Neuronal stem cell (in vitro differentiated cells): Measurements from ENCODE around the gene SNRNP48.

Experiments
- DNase-seq: peaks from one replicate; pipeline ENCODE4 v3.0.0-alpha.2; 2013; ENCODE audit warnings: low spot score
- H2AFZ ChIP-seq: one replicate; pipeline ENCODE4 v1.6.1; 2013; ENCODE audit warnings: mild to moderate bottlenecking, low read length, inconsistent platforms
- H2AK5ac ChIP-seq: 2 replicates; pipeline ENCODE4 v1.6.1; 2013; ENCODE audit warnings: low read depth, mild to moderate bottlenecking, inconsistent platforms, low read length, moderate library complexity, mixed read lengths
- H2BK120ac ChIP-seq: 2 replicates; pipeline ENCODE4 v1.6.1; 2013; ENCODE audit warnings: low read depth, mild to moderate bottlenecking, inconsistent platforms, low read length, moderate library complexity, mixed read lengths
- H2BK12ac ChIP-seq: one replicate; pipeline ENCODE4 v1.6.1; 2013; ENCODE audit warnings: low read length, inconsistent platforms
- H2BK15ac ChIP-seq: 2 replicates; pipeline ENCODE4 v1.6.1; 2013; ENCODE audit warnings: mild to moderate bottlenecking, low read length, inconsistent platforms, mixed read lengths
- H2BK5ac ChIP-seq: one replicate; pipeline ENCODE4 v1.6.1; 2013; ENCODE audit warnings: inconsistent platforms, mild to moderate bottlenecking, low read length, moderate library complexity
- H3K14ac ChIP-seq: one replicate; pipeline ENCODE4 v1.6.1; 2013; ENCODE audit warnings: low read length, inconsistent platforms
- H3K18ac ChIP-seq: 2 replicates; pipeline ENCODE4 v1.6.1; 2013; ENCODE audit warnings: low read length, inconsistent platforms
- H3K23ac ChIP-seq: 2 replicates; pipeline ENCODE4 v1.6.1; 2013; ENCODE audit warnings: low read depth, mild to moderate bottlenecking, mixed read lengths, low read length, inconsistent platforms; ENCODE audit not compliant: poor library complexity
- H3K27ac ChIP-seq: replicated peaks from 3 replicates; pipeline ENCODE4 v1.5.1; 2013; ENCODE audit warnings: low read length, inconsistent platforms
- H3K27me3 ChIP-seq, 3 experiments: 2 replicates each; pipeline ENCODE4 v1.6.1; 2013; ENCODE audit warnings: low read length in 3 of 3, mild to moderate bottlenecking in 2 of 3, inconsistent platforms in 1 of 3, low read depth in 1 of 3, mixed read lengths in 1 of 3, moderate library complexity in 1 of 3; ENCODE audit not compliant: control insufficient read depth in 3 of 3, insufficient read depth in 3 of 3
- H3K36me3 ChIP-seq, 2 donors: replicated peaks in 1 of 2; 2 replicates each; pipeline ENCODE4 v1.6.1; 2013; ENCODE audit warnings: low read length in 2 of 2; ENCODE audit not compliant: control insufficient read depth in 2 of 2, insufficient read depth in 2 of 2
- H3K4ac ChIP-seq: 2 replicates; pipeline ENCODE4 v1.6.1; 2013; ENCODE audit warnings: inconsistent platforms, mild to moderate bottlenecking, low read length, moderate library complexity
- H3K4me1 ChIP-seq, 2 donors: 1 replicate in 1 of 2; 2 replicates in 1 of 2; pipeline ENCODE4 v1.6.1; 2013; ENCODE audit warnings: low read length in 2 of 2, low read depth in 1 of 2; ENCODE audit not compliant: control insufficient read depth in 2 of 2, insufficient read depth in 1 of 2
- H3K4me2 ChIP-seq: one replicate; pipeline ENCODE4 v1.6.1; 2013; ENCODE audit warnings: mild to moderate bottlenecking, low read length, inconsistent platforms; ENCODE audit not compliant: insufficient read depth, poor library complexity, severe bottlenecking
- H3K4me3 ChIP-seq, 2 donors: 2 replicates each; pipeline ENCODE4 v1.5.1; 2013; ENCODE audit warnings: low read length in 2 of 2, mild to moderate bottlenecking in 2 of 2, inconsistent platforms in 1 of 2, moderate library complexity in 1 of 2
- H3K79me1 ChIP-seq: one replicate; pipeline ENCODE4 v1.6.1; 2013; ENCODE audit warnings: low read depth, mild to moderate bottlenecking, inconsistent platforms, low read length, moderate library complexity
- H3K9ac ChIP-seq: one replicate; pipeline ENCODE4 v1.6.1; 2013; ENCODE audit warnings: mild to moderate bottlenecking, low read depth, low read length, inconsistent platforms; ENCODE audit not compliant: poor library complexity
- H3K9me3 ChIP-seq, 2 donors: replicated peaks in 1 of 2; 2 replicates each; pipeline versions ENCODE3 to v1.6.1; 2013; ENCODE audit warnings: low read length in 2 of 2, mild to moderate bottlenecking in 2 of 2, inconsistent platforms in 1 of 2, low read depth in 1 of 2, mixed read lengths in 1 of 2, moderate library complexity in 1 of 2; ENCODE audit not compliant: control insufficient read depth in 2 of 2, insufficient read depth in 1 of 2
- H4K8ac ChIP-seq: one replicate; pipeline ENCODE4 v1.6.1; 2013; ENCODE audit warnings: low read depth, mild to moderate bottlenecking, inconsistent platforms, low read length, moderate library complexity
- H4K91ac ChIP-seq: one replicate; pipeline ENCODE4 v1.6.1; 2013; ENCODE audit warnings: low read length, low read depth, mild to moderate bottlenecking, inconsistent platforms; ENCODE audit not compliant: poor library complexity
- WGBS, 2 donors: extraction: QIAGEN DNeasy Blood & Tissue Kit; methylation state at CpG; one replicate each; pipeline ENCODE4 v1.1.7; 2013; ENCODE audit warnings: missing lambda C conversion rate in 2 of 2, mixed read lengths in 1 of 2; ENCODE audit not compliant: insufficient read length in 2 of 2, insufficient replicate concordance in 1 of 2; ENCODE audit errors: extremely low coverage in 2 of 2; 5-methylcytosine and 5-hydroxymethylcytosine counted together

The SNRNP48 gene

GRCh38 chr6:7544597-7544996 is 45.4 kb upstream of the SNRNP48 start:
- Histone ChIP-seq H3K23ac (no peak overlapping the region), H3K9ac (no peak overlapping the region), H3K36me3 (no peaks in the 10 kb centered on the region), H3K14ac (no peak overlapping the region), H3K9me3 (peaks cover 3 to 4% of the 10 kb centered on the region in 2 donors), H4K8ac (no peak overlapping the region), H2AFZ (no peak overlapping the region), H3K4ac (no peak overlapping the region), H2BK12ac (no peak overlapping the region), H2BK120ac (no peak overlapping the region), H3K4me3 (no peak overlapping the region), H3K27ac (no peak overlapping the region), H2BK15ac (no peak overlapping the region), H3K4me1 (peaks cover 0 to 20% of the 10 kb centered on the region in 2 donors), H4K91ac (no peak overlapping the region), H3K27me3 (peaks cover 0 to 95% (median 4%) of the 10 kb centered on the region in 3 experiments), H3K4me2 (no peak overlapping the region), H2BK5ac (no peak overlapping the region), H3K79me1 (no peaks in the 10 kb centered on the region), H2AK5ac (no peak overlapping the region), H3K18ac (no peak overlapping the region)
- WGBS, 2 donors = no CpG with 5 or more reads among the region's 3 CpGs
- DNase-seq = no peak

GRCh38 chr6:7545316-7546019 is 44.5 kb upstream of the SNRNP48 start:
- H2BK15ac ChIP-seq = no peak overlapping the region
- H3K4me2 ChIP-seq = no peak overlapping the region
- no peaks in the 10 kb centered on the region for H3K79me1 ChIP-seq
- no peak overlapping the region for H2AK5ac ChIP-seq
- no peak for DNase-seq
- peaks cover 0 to 89% (median 2%) of the 10 kb centered on the region in 3 experiments for H3K27me3 ChIP-seq
- no peak overlapping the region for H4K91ac ChIP-seq
- H3K18ac ChIP-seq = no peak overlapping the region
- peaks cover 2 to 3% of the 10 kb centered on the region in 2 donors for H3K9me3 ChIP-seq
- H2BK120ac ChIP-seq = no peak overlapping the region
- no peak overlapping the region for H3K14ac ChIP-seq
- no peak overlapping the region for H2AFZ ChIP-seq
- H3K36me3 ChIP-seq = no peaks in the 10 kb centered on the region
- H3K23ac ChIP-seq = no peak overlapping the region
- H4K8ac ChIP-seq = no peak overlapping the region
- H3K4me1 ChIP-seq = peaks cover 0 to 18% of the 10 kb centered on the region in 2 donors
- H2BK5ac ChIP-seq = no peak overlapping the region
- no CpG with 5 or more reads among the region's 12 CpGs for WGBS, 2 donors
- no peak overlapping the region for H3K27ac ChIP-seq
- H3K9ac ChIP-seq = no peak overlapping the region
- no peak overlapping the region for H3K4ac ChIP-seq
- no peak overlapping the region for H2BK12ac ChIP-seq
- no peak overlapping the region for H3K4me3 ChIP-seq

GRCh38 chr6:7546020-7546369 is 44.0 kb upstream of the SNRNP48 start:
- H3K36me3 ChIP-seq = no peaks in the 10 kb centered on the region
- no peak for DNase-seq
- peaks cover 0 to 16% of the 10 kb centered on the region in 2 donors for H3K4me1 ChIP-seq
- no peak overlapping the region for H3K4me3 ChIP-seq
- H3K79me1 ChIP-seq = no peaks in the 10 kb centered on the region
- no peak overlapping the region for H3K4ac ChIP-seq
- H2BK12ac ChIP-seq = no peak overlapping the region
- no peak overlapping the region for H2BK120ac ChIP-seq
- H3K9me3 ChIP-seq = peaks cover 0 to 2% of the 10 kb centered on the region in 2 donors
- no CpG with 5 or more reads among the region's 6 CpGs for WGBS, 2 donors
- no peak overlapping the region for H3K4me2 ChIP-seq
- H2AFZ ChIP-seq = no peak overlapping the region
- no peak overlapping the region for H2BK5ac ChIP-seq
- H4K91ac ChIP-seq = no peak overlapping the region
- H3K18ac ChIP-seq = no peak overlapping the region
- no peak overlapping the region for H4K8ac ChIP-seq
- no peak overlapping the region for H2AK5ac ChIP-seq
- no peak overlapping the region for H3K23ac ChIP-seq
- no peak overlapping the region for H2BK15ac ChIP-seq
- no peak overlapping the region for H3K27ac ChIP-seq
- no peak overlapping the region for H3K9ac ChIP-seq
- H3K14ac ChIP-seq = no peak overlapping the region
- peaks cover 0 to 84% (median 0%) of the 10 kb centered on the region in 3 experiments for H3K27me3 ChIP-seq

GRCh38 chr6:7546383-7546782 is 43.6 kb upstream of the SNRNP48 start:
- H2AFZ ChIP-seq = no peak overlapping the region
- no peak overlapping the region for H3K23ac ChIP-seq
- no peak for DNase-seq
- no peak overlapping the region for H3K9ac ChIP-seq
- no peak overlapping the region for H4K91ac ChIP-seq
- no peak overlapping the region for H2BK12ac ChIP-seq
- no peak overlapping the region for H3K4me3 ChIP-seq
- no peak overlapping the region for H2BK120ac ChIP-seq
- H3K27ac ChIP-seq = no peak overlapping the region
- peaks cover 0 to 80% (median 0%) of the 10 kb centered on the region in 3 experiments for H3K27me3 ChIP-seq
- no peak overlapping the region for H3K14ac ChIP-seq
- no peaks in the 10 kb centered on the region for H3K79me1 ChIP-seq
- no CpG with 5 or more reads among the region's 2 CpGs for WGBS, 2 donors
- H4K8ac ChIP-seq = no peak overlapping the region
- H3K36me3 ChIP-seq = no peaks in the 10 kb centered on the region
- no peak overlapping the region for H3K4me2 ChIP-seq
- H2BK5ac ChIP-seq = no peak overlapping the region
- no peak overlapping the region for H3K18ac ChIP-seq
- no peak overlapping the region for H2BK15ac ChIP-seq
- no peak overlapping the region for H3K4ac ChIP-seq
- peaks cover 0 to 2% of the 10 kb centered on the region in 2 donors for H3K9me3 ChIP-seq
- H2AK5ac ChIP-seq = no peak overlapping the region
- peaks cover 0 to 16% of the 10 kb centered on the region in 2 donors for H3K4me1 ChIP-seq
